ENCODE measurements around the gene ASB2. TPM values are rescaled to one million over a fixed set of nuclear protein-coding genes. Genes with fewer than 3 reads are reported as not detected.

The ASB2 gene
- total RNA-seq, 1 donor from 2014 or later = 21.6 TPM

GRCh38 chr14:93892923-93893558 is 83.3 kb downstream of the ASB2 start:
- Mint-ChIP-seq H3K9me3 (no peaks in the 10 kb centered on the region), H3K36me3 (ENCODE audit: low read depth) (no peaks in the 10 kb centered on the region), H3K27me3 (peaks cover 7% of the 10 kb centered on the region), H3K4me1 (no peaks in the 10 kb centered on the region), H3K27ac (no peak overlapping the region), H3K4me3 (no peak overlapping the region)
- intact Hi-C loops (cut with micrococcal nuclease) = loop anchor here (5.0 kb wide), 1 partner anchor 246 kb away; no protein-coding TSS in a partner anchor
- peak; percentile 90 for DNase-seq

- Mint-ChIP-seq H3K4me3 (no peak overlapping the region), H3K4me1 (no peaks in the 10 kb centered on the region), H3K27me3 (peaks cover 8% of the 10 kb centered on the region), H3K9me3 (no peaks in the 10 kb centered on the region), H3K27ac (no peak overlapping the region), H3K36me3 (ENCODE audit: low read depth) (no peaks in the 10 kb centered on the region)
- DNase-seq = no peak
- intact Hi-C loops (cut with micrococcal nuclease) = loop anchor here (5.0 kb wide), 1 partner anchor 245 kb away; no protein-coding TSS in a partner anchor
Observed at GRCh38 chr14:93892505-93892839, 83.9 kb downstream of the ASB2 start.

DNA sequence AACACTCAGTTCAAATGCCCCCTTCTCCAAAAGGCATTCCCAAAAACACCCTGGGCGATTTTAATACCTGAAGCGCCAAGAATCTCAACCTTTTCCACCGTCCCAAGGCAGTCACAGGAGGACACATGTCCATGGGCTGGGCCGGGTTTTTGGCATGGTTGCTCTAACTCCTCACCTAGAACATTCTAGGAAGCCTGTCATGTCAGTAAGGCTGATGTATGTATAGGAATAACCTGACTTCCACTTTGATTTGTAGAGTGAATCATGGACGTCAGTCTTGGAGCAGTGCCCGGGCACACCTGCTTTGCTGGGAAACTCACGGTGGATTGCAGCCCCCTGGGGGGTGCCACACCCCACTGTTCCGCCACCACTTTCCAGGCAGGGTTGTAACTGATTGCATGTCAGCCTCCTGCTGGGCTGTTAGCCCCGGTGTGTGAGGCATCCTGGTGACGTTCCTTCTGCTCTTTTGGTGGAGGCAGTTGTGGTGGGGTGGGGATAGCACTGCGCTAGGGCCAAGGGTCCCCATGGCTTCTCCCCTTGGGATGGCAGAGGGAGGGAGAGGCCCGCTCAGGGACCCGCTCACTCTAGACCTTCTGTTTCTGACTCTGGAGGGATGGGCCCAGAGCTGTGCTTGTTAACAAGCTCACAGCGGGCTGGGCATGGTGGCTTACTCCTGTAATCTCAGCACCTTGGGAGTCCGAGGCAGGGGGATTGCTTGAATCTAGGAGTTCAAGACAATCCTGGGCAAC is 84.4 kb downstream of the ASB2 start:
- intact Hi-C loops (cut with micrococcal nuclease) = loop anchor here (5.0 kb wide), 1 partner anchor 245 kb away; no protein-coding TSS in a partner anchor
- no peak for DNase-seq
- no peaks in the 10 kb centered on the region for H3K9me3 Mint-ChIP-seq
- H3K4me3 Mint-ChIP-seq = no peak overlapping the region
- no peaks in the 10 kb centered on the region for H3K4me1 Mint-ChIP-seq
- H3K27ac Mint-ChIP-seq = no peak overlapping the region
- no peaks in the 10 kb centered on the region for H3K36me3 Mint-ChIP-seq (ENCODE audit: low read depth)
- peaks cover 11% of the 10 kb centered on the region for H3K27me3 Mint-ChIP-seq

- H3K9me3 Mint-ChIP-seq = no peaks in the 10 kb centered on the region
- intact Hi-C loops (cut with micrococcal nuclease) = loop anchor here (5.0 kb wide), 1 partner anchor 243 kb away; no protein-coding TSS in a partner anchor
- no peak for DNase-seq
Observed at GRCh38 chr14:93889739-93890483, 86.5 kb downstream of the ASB2 start.

DNA sequence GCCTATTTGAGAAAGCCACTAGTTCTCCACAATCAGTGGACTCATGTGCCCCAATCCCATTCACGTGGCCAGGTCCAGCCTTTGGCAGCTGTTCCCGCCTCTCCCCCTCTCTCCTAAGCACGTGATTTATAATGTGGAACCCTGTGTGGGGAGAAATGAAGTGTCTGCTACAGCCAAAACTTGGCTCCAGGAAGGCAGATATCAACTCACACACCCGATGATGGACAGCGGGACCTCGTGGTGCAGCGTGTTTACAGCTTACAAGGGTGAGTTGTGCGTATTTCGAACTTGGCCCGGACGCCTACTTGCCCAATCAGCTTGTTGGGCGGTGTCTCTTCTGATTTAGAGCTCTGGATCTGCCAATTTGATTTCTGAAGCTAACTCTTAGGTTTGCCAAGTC is 87.4 kb downstream of the ASB2 start:
- Mint-ChIP-seq H3K4me1 (peaks cover 5% of the 10 kb centered on the region), H3K9me3 (no peaks in the 10 kb centered on the region)

More at GRCh38 chr14:93889739-93890483, 86.5 kb downstream of the ASB2 start:
- Mint-ChIP-seq H3K4me1 (peaks cover 2% of the 10 kb centered on the region), H3K4me3 (no peak overlapping the region), H3K27ac (no peak overlapping the region), H3K36me3 (ENCODE audit: low read depth) (no peaks in the 10 kb centered on the region), H3K27me3 (peaks cover 16% of the 10 kb centered on the region)

GRCh38 chr14:93884950-93885349 is 91.4 kb downstream of the ASB2 start:
- Mint-ChIP-seq H3K27ac (peak overlapping the region; percentile 10), H3K9me3 (no peaks in the 10 kb centered on the region), H3K4me1 (peaks cover 5% of the 10 kb centered on the region), H3K36me3 (ENCODE audit: low read depth) (no peaks in the 10 kb centered on the region), H3K4me3 (no peak overlapping the region), H3K27me3 (peaks cover 19% of the 10 kb centered on the region)
- intact Hi-C loops (cut with micrococcal nuclease) = no loop called here
- DNase-seq = no peak

More for the DNA sequence above, 87.4 kb downstream of the ASB2 start:
- peaks cover 19% of the 10 kb centered on the region for H3K27me3 Mint-ChIP-seq
- no peaks in the 10 kb centered on the region for H3K36me3 Mint-ChIP-seq (ENCODE audit: low read depth)
- no peak overlapping the region for H3K27ac Mint-ChIP-seq
- H3K4me3 Mint-ChIP-seq = no peak overlapping the region
- DNase-seq = no peak
- intact Hi-C loops (cut with micrococcal nuclease) = no loop called here

Other genes with a start within 250 kb of the ASB2 start
- not detected in 2 replicates for gene PRIMA1, start 188.1 kb downstream of the ASB2 start, total RNA-seq
- not detected in 2 replicates for gene FAM181A, start 49.2 kb downstream of the ASB2 start, total RNA-seq
- not detected in 2 replicates for gene CCDC197, start 20.7 kb upstream of the ASB2 start, total RNA-seq
- gene OTUB2, start 49.8 kb upstream of the ASB2 start, total RNA-seq = 1.3 and 1.7 TPM in 2 replicates
- gene DDX24, start 104.6 kb upstream of the ASB2 start, total RNA-seq = 262 and 286 TPM in 2 replicates
- 24.0 and 28.0 TPM in 2 replicates for gene IFI27L1, start 104.7 kb upstream of the ASB2 start, total RNA-seq
- 66.9 and 67.3 TPM in 2 replicates for gene IFI27, start 134.2 kb upstream of the ASB2 start, total RNA-seq
- gene IFI27L2, start 153.0 kb upstream of the ASB2 start, total RNA-seq = 37.3 and 38.8 TPM in 2 replicates
- 2.7 and 3.1 TPM in 2 replicates for gene PPP4R4, start 197.8 kb upstream of the ASB2 start, total RNA-seq

Measured in activated CD4-positive, alpha-beta T cell treated with anti-CD3 and anti-CD28 coated beads, Interleukin-2, amount 10 ng/mL, durations not matched to agents 24 days and 14 days (primary cell).